HG02840 (cell line): ENCODE measurements around the gene SEMA7A.
"Not testable (repeated sequence)": the region's sequence is repeated elsewhere in the genome, so short reads cannot be mapped to it uniquely, and the experiment has no call there.

ENCODE experiments used
- ATAC-seq: cut with Tn5 transposase; IDR thresholded peaks from one replicate; pipeline ENCODE4 v1.9.1; 2021; ENCODE audit warnings: mild to moderate bottlenecking, moderate library complexity, moderate number of reproducible peaks; ENCODE audit not compliant: unreplicated experiment, low FRiP score

SEMA7A gene

GRCh38 chr15:74376825-74377581 is 56.8 kb downstream of the SEMA7A start:
- no peak for ATAC-seq

GRCh38 chr15:74376226-74376625 is 57.5 kb downstream of the SEMA7A start:
- ATAC-seq = no peak

GRCh38 chr15:74375303-74375693 is 58.5 kb downstream of the SEMA7A start:
- ATAC-seq = no peak

GRCh38 chr15:74374648-74375302 is 59.0 kb downstream of the SEMA7A start:
- peak; percentile 11 for ATAC-seq

GRCh38 chr15:74373731-74374647 is 59.8 kb downstream of the SEMA7A start:
- peak; percentile 70 for ATAC-seq

DNA sequence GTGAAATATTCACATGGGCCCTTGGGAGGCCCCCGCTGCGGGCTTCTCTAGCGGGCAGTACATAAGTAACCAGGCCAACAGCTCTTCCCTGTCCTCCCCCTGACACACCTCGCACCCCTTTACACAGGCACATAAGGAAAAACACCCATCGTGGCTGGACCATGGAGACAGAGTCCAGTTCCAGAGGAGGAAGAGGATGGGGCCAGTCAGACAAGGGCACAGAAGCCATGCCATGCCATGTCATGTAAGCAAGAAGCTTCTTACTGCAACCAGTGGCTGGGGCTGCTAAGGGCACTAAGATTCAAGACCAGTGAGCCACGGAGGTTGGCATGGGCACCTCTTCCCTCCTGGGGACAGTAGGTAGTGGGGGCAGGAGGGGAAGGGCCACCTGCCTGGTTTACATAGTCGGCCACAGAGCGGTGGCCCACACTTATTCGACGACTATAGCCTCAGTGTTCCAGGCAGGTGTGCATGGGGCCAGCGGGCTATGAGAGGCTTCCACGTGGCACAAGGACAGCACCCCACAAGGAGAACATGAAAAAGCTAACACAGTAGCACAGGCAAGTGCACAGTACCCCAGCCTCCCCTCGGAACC is 60.6 kb downstream of the SEMA7A start:
- ATAC-seq = no peak

- no peak for ATAC-seq
These were observed 63.3 kb downstream of the SEMA7A start for GRCh38 chr15:74370471-74370870.

- no peak for ATAC-seq
These were observed 64.0 kb downstream of the SEMA7A start for GRCh38 chr15:74369756-74370155.

DNA sequence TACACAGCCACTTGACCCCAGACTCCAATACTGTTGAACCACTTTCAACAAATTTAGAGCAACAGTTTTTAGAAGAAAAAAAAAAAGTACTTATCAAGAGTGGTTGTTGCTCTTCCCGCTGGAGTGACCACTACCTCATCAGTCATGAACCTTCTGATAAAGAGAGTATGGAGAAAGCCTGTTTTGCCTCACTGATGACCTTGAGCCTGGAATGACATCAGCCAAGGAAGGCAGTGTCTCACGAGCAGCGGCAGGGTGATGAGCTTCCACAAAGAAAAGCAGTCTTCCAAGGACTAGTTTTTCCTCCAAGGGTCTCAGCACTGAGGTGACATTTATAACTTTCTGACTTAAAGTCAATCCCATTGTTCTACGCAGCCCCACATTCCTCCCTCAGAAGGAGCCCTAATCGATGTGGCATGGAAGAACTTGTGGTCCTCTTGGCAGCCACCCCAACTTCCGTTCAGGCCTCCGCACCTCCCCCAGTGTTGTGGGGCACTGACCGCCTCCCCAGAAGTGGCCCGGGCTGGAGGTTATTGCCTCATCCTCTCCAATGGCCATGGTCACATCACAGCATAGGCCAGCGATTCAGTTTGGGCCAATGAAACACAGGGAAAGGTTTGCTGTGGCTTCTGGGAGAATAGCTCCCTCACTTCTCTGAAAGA is 64.5 kb downstream of the SEMA7A start:
- ATAC-seq = no peak

GRCh38 chr15:74368121-74368520 is 65.6 kb downstream of the SEMA7A start:
- no peak for ATAC-seq

GRCh38 chr15:74367296-74367854 is 66.4 kb downstream of the SEMA7A start, which contains the start of gene CYP11A1:
CYP11A1 (minus strand) TSS chr15:74367646; CDS start chr15:74367585, 61 bp downstream.
- no peak for ATAC-seq

- no peak for ATAC-seq
These were observed 67.9 kb downstream of the SEMA7A start for GRCh38 chr15:74365598-74366445.

DNA sequence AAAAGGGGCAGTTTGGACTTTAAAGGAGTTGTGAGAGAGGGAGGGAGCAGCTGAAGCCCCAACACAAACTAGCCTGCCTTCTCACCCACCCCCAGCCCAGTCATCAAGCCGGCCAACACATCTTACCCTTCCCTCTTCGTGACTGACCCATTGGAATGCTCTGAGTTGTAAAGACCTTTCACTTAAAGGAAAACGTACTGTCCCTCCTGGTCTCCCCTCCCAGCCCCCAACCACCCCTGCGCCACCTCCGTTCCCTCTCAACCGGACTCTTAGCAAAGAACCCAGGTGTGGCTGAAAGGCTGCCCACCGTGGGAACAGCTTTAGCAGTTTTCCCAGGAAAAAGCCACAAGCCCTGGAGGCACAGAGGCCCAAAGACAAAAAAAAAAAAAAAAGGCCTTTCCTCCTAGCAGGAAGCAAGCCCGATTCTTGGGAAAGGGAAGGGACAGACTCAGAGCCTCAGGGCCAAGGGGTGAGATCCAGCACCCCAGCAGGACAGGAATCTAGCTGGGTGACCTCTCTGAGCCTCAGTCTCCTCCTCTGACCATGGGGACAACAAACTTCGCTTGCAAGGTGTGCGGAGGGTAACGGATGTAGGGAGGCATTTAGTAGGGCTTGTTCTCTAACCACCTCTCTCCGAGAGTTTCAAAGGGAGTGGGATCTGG is 68.7 kb downstream of the SEMA7A start:
- no peak for ATAC-seq

- ATAC-seq = no peak
These were observed 71.3 kb downstream of the SEMA7A start for GRCh38 chr15:74362482-74362881.

GRCh38 chr15:74360855-74361254 is 72.9 kb downstream of the SEMA7A start:
- ATAC-seq = not testable (repeated sequence)

GRCh38 chr15:74359376-74359775 is 74.4 kb downstream of the SEMA7A start:
- not testable (repeated sequence) for ATAC-seq
